Bronchial epithelial cell (primary cell): Measurements from ENCODE around the gene LIPE. TPM values are rescaled to one million over a fixed set of nuclear protein-coding genes. Genes with fewer than 3 reads are reported as not detected.
"Not testable (repeated sequence)": the region's sequence is repeated elsewhere in the genome, so short reads cannot be mapped to it uniquely, and the experiment has no call there.

Experiments used
- DNase-seq: peaks from one replicate; pipeline ENCODE4 v3.0.0-alpha.2; 2010; ENCODE audit warnings: low read depth
- FAIRE-seq: peaks from 2 replicates; lab custom pipeline; 2011; peaks lifted over from hg19 to GRCh38; lab: Jason Lieb, UNC
- H3K27me3 ChIP-seq: 2 replicates; pipeline ENCODE4 v1.5.1; 2011; ENCODE audit warnings: low read length; ENCODE audit not compliant: control insufficient read depth, insufficient read depth
- H3K36me3 ChIP-seq: 2 replicates; pipeline ENCODE4 v1.5.1; 2011; ENCODE audit warnings: low read length; ENCODE audit not compliant: control insufficient read depth, insufficient read depth
- H3K4me3 ChIP-seq: 2 replicates; pipeline ENCODE4 v1.5.1; 2011; ENCODE audit warnings: mild to moderate bottlenecking, low read depth, low read length, control low read depth
- total RNA-seq: library from RNA; depleted of rRNA; stranded (reverse); fragments of >200 nt; gene quantifications from 2 replicates; pipeline ENCODE4 v1.2.1, GENCODE V29; 2014
- TF ChIP-seq, protein P1 (sequence below): IDR thresholded peaks from 2 replicates; pipeline ENCODE4 v1.5.1; 2011; ENCODE audit warnings: mild to moderate bottlenecking, moderate library complexity, low read length, control low read depth, inconsistent platforms; ENCODE audit not compliant: insufficient read depth, severe bottlenecking

LIPE gene
- total RNA-seq, 1 donor from 2014 or later = 7.6 TPM

DNA sequence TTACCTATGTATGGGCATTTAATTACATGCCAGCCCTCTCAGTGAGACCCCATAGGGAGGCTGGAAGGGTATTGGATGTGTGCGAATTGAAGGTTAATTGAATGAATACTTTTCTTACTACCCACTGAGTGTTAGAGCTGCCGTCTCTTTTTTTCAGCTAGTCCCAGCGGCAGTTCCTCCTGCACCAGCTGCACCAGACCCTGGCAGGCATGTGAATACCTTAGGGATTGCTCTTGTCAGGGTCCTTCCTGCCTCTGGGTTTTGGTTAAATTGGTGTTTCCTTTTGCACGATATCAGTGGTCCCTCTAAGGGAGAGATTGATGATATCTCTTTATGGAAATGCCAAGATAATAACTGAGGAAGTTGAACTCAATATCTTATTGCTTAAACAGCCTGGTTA, 25.4 kb upstream of the LIPE start:
- Histone ChIP-seq H3K36me3 (no peaks in the 10 kb centered on the region), H3K27me3 (no peaks in the 10 kb centered on the region), H3K4me3 (no peak overlapping the region)
- TF ChIP-seq, protein P1, sequence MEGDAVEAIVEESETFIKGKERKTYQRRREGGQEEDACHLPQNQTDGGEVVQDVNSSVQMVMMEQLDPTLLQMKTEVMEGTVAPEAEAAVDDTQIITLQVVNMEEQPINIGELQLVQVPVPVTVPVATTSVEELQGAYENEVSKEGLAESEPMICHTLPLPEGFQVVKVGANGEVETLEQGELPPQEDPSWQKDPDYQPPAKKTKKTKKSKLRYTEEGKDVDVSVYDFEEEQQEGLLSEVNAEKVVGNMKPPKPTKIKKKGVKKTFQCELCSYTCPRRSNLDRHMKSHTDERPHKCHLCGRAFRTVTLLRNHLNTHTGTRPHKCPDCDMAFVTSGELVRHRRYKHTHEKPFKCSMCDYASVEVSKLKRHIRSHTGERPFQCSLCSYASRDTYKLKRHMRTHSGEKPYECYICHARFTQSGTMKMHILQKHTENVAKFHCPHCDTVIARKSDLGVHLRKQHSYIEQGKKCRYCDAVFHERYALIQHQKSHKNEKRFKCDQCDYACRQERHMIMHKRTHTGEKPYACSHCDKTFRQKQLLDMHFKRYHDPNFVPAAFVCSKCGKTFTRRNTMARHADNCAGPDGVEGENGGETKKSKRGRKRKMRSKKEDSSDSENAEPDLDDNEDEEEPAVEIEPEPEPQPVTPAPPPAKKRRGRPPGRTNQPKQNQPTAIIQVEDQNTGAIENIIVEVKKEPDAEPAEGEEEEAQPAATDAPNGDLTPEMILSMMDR = no peak
- FAIRE-seq = no peak
- DNase-seq = no peak

DNA sequence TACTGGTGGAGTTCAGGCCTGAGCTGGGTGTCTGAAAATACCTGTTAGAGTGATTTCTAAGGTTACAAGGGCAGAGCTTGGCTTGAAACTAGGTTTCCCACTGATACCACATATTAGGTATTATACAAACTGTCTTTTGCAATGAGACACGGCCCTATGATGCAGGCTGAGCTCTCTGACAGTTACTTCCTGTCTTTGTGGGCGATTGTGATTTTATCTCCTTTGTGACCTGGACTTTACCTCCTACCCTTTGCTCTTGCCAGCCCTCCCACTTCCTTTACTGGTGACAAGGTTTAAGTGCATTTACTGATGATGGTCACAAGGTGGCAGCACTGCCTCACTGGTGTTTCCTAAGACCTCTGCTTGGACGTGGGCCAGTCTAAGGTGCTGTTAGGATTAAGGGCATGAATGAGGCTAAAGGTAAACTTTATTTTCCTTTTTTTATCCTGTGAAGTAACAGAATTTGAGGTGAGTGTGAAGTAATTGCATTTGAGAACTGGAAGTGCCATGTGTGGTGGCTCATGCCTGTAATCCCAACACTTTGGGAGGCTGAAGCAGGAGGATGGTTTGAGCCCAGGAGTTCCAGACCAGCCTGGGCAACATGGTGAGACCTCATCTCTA, 23.2 kb upstream of the LIPE start:
- TF ChIP-seq, protein P1 = peak; percentile 75
- DNase-seq = peak; percentile 86
- H3K4me3 ChIP-seq = no peak overlapping the region
- peak; percentile 77 for FAIRE-seq
- H3K27me3 ChIP-seq = no peaks in the 10 kb centered on the region
- no peaks in the 10 kb centered on the region for H3K36me3 ChIP-seq

DNA sequence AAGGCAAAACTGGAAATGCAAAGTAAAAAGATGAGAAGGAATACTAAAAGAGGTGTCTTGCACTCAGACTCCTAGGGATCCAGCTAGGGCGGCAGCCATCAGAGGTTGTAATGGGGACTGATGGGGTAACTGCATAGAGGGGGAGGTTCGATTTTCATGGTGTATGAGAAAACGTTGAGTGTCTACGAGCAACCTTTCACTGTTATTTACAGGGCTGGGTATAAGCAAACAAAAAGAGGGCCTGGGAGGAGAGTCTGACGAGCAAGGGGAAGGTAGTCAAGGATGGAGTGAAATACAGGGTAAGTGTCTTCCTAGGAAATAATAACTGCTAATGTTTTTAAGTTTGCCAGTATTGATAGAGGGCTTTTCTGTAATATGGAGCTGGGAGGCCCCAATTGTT, 21.1 kb upstream of the LIPE start:
- not testable (repeated sequence) for H3K4me3 ChIP-seq, H3K27me3 ChIP-seq, H3K36me3 ChIP-seq, FAIRE-seq, DNase-seq

DNA sequence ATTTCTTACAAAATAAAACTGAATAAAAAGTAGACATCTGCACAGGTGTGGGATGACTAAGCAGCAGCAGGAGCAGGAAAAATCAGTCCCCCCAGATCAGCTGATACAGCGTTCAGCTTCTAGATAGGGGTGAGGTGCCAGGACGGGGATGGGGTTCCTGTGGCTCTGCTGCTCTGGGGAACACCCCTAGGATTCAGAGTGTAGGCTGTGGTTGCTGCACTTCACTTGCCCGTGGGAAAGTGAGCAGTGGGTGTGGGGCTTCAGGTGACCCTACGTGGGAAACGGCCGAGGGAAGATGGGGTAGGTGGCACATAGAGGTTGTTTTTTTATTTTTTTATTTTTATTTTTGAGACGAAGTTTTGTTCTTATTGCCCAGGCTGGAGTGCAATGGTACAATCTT, 18.8 kb upstream of the LIPE start:
- no peak for FAIRE-seq
- no peak for DNase-seq
- TF ChIP-seq, protein P1 = no peak
- Histone ChIP-seq H3K4me3 (no peak overlapping the region), H3K36me3 (no peaks in the 10 kb centered on the region), H3K27me3 (no peaks in the 10 kb centered on the region)

DNA sequence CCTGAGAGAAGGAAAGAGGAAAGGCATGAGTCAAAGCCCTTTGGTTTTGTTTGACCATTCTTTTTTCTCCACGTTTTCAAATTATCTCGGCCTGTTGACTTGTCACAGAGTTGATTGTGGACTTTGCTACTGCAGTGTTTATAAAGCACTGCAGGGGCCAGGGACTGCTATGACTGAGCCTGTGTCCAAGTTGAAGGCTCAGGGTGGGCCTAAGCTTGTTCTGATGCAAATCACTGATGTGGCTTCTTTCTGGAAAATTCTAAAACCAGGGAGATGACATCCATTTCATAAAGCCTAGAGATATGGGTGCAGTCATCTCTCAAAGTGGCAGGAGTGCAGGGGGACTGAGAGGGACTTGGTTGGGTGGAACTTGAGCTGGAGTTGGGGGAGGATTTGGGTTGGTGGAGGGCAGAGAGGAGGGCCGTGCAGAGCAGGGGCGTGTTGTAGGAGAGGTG, 16.8 kb upstream of the LIPE start:
- H3K36me3 ChIP-seq = no peaks in the 10 kb centered on the region
- no peaks in the 10 kb centered on the region for H3K27me3 ChIP-seq
- no peak overlapping the region for H3K4me3 ChIP-seq
- TF ChIP-seq, protein P1 = no peak
- no peak for FAIRE-seq
- DNase-seq = no peak

DNA sequence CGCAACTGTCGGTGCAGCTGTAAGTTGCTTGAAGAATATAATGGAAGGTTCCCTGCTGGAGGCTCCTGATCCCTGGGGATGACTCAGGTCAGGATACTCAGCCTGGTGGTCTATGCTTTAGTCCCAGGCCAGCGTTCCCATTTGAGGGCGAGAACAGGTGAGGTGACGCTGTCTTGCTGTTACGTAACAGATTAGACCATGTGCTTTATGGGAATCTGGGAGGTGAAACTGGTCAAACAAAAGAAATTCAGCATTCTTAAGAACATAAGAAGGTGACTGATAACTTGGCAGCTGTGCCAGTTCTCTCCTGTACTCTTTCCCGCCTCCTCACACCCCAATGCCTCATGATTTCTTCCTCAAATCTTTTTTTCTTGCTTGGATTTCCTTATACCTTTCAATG, 15.6 kb upstream of the LIPE start, which contains the start of gene CXCL17:
CXCL17 (minus strand) TSS at position 114 of the 400 bp plus-strand sequence. CDS start 114 bp downstream, outside the sequence.
- H3K4me3 ChIP-seq = peak within 1 kb of the TSS; percentile 16
- H3K36me3 ChIP-seq = no peaks in the 10 kb centered on the region
- DNase-seq = peak; percentile 94
- no peaks in the 10 kb centered on the region for H3K27me3 ChIP-seq
- TF ChIP-seq, protein P1 = no peak
- no peak for FAIRE-seq
